ENCODE results near the gene BLACAT1.
A peak's percentile ranks its signal among the peaks of the same experiment; 100 is the strongest.

The BLACAT1 gene

GRCh38 chr1:205455581-205456382, at the start of gene BLACAT1:
Gene BLACAT1, minus strand, starts transcription at chr1:205456045.
- no peak for DNase-seq (ENCODE audit: low read depth, low spot score)

- no peak for DNase-seq (ENCODE audit: low read depth, low spot score)
Observed at GRCh38 chr1:205505076-205505729, 49.4 kb upstream of the BLACAT1 start.

GRCh38 chr1:205504311-205505075, 48.6 kb upstream of the BLACAT1 start, which contains the start of gene CDK18:
Gene CDK18, plus strand, starts transcription at chr1:205504669. Its CDS starts 18,499 bp downstream, at chr1:205523168.
- peak; percentile 66 for DNase-seq (ENCODE audit: low read depth, low spot score)

- DNase-seq (ENCODE audit: low read depth, low spot score): no peak
Observed at GRCh38 chr1:205502992-205503391, 47.1 kb upstream of the BLACAT1 start.

GRCh38 chr1:205502111-205502810, 46.4 kb upstream of the BLACAT1 start:
- no peak for DNase-seq (ENCODE audit: low read depth, low spot score)

- DNase-seq (ENCODE audit: low read depth, low spot score): no peak
Observed at GRCh38 chr1:205500240-205501233, 44.7 kb upstream of the BLACAT1 start.

- no peak for DNase-seq (ENCODE audit: low read depth, low spot score)
Observed at GRCh38 chr1:205499789-205500188, 43.9 kb upstream of the BLACAT1 start.

- DNase-seq (ENCODE audit: low read depth, low spot score): no peak
Observed at GRCh38 chr1:205497351-205497750, 41.5 kb upstream of the BLACAT1 start.

GRCh38 chr1:205496661-205497060, 40.8 kb upstream of the BLACAT1 start:
- no peak for DNase-seq (ENCODE audit: low read depth, low spot score)

GRCh38 chr1:205495237-205495823, 39.5 kb upstream of the BLACAT1 start:
- no peak for DNase-seq (ENCODE audit: low read depth, low spot score)

- no peak for DNase-seq (ENCODE audit: low read depth, low spot score)
Observed at GRCh38 chr1:205494115-205494514, 38.3 kb upstream of the BLACAT1 start.

GRCh38 chr1:205493241-205494085, 37.6 kb upstream of the BLACAT1 start:
- DNase-seq (ENCODE audit: low read depth, low spot score): peak; percentile 93

GRCh38 chr1:205492774-205493173, 36.9 kb upstream of the BLACAT1 start:
- no peak for DNase-seq (ENCODE audit: low read depth, low spot score)

GRCh38 chr1:205492201-205492667, 36.4 kb upstream of the BLACAT1 start:
- peak; percentile 26 for DNase-seq (ENCODE audit: low read depth, low spot score)

GRCh38 chr1:205491794-205492193, 35.9 kb upstream of the BLACAT1 start:
- DNase-seq (ENCODE audit: low read depth, low spot score): peak; percentile 39

- peak; percentile 84 for DNase-seq (ENCODE audit: low read depth, low spot score)
Observed at GRCh38 chr1:205488074-205488723, 32.4 kb upstream of the BLACAT1 start.

GRCh38 chr1:205486258-205486657, 30.4 kb upstream of the BLACAT1 start:
- DNase-seq (ENCODE audit: low read depth, low spot score): no peak

Data from astrocyte of the hippocampus (primary cell).